CD4-positive, alpha-beta T cell treated with Interleukin-17A for 4 hours (primary cell): ENCODE results near the gene RNF166.

ENCODE experiments used
- DNase-seq: peaks from one replicate; pipeline ENCODE4 v3.0.0-alpha.2; 2020; ENCODE audit warnings: mixed read lengths

The RNF166 gene

GRCh38 chr16:88706229-88706964 lies at the start of gene RNF166, which contains the start of gene CTU2:
TSS of gene RNF166 (minus strand) at chr16:88706408. CDS start at chr16:88706325, 83 bp downstream.
TSS of gene CTU2 (plus strand) at chr16:88706503. CDS start at chr16:88706531, 28 bp downstream.
- peak; percentile 94 for DNase-seq

GRCh38 chr16:88754912-88755744 lies 48.9 kb upstream of the RNF166 start:
- peak; percentile 45 for DNase-seq

GRCh38 chr16:88754109-88754911 lies 48.1 kb upstream of the RNF166 start:
- no peak for DNase-seq

- no peak for DNase-seq
These were observed 47.4 kb upstream of the RNF166 start for GRCh38 chr16:88753602-88754001.

- DNase-seq, result no peak
These were observed 47.0 kb upstream of the RNF166 start for GRCh38 chr16:88753191-88753590.

GRCh38 chr16:88752386-88753002 lies 46.3 kb upstream of the RNF166 start:
- DNase-seq, result no peak

GRCh38 chr16:88750854-88751253 lies 44.6 kb upstream of the RNF166 start:
- no peak for DNase-seq

- no peak for DNase-seq
These were observed 43.1 kb upstream of the RNF166 start for GRCh38 chr16:88749358-88749757.

- DNase-seq, result no peak
These were observed 42.2 kb upstream of the RNF166 start for GRCh38 chr16:88748364-88748763.

GRCh38 chr16:88747588-88748301 lies 41.5 kb upstream of the RNF166 start:
- peak; percentile 15 for DNase-seq

- DNase-seq, result no peak
These were observed 40.3 kb upstream of the RNF166 start for GRCh38 chr16:88746506-88746905.

- DNase-seq, result no peak
These were observed 38.6 kb upstream of the RNF166 start for GRCh38 chr16:88744577-88745521.

- peak; percentile 91 for DNase-seq
These were observed 37.7 kb upstream of the RNF166 start for GRCh38 chr16:88743693-88744576.

- DNase-seq, result no peak
These were observed 36.8 kb upstream of the RNF166 start for GRCh38 chr16:88742896-88743605.

GRCh38 chr16:88741368-88741767 lies 35.2 kb upstream of the RNF166 start:
- no peak for DNase-seq

- DNase-seq, result no peak
These were observed 34.5 kb upstream of the RNF166 start for GRCh38 chr16:88740727-88741055.

- DNase-seq, result no peak
These were observed 33.9 kb upstream of the RNF166 start for GRCh38 chr16:88739977-88740726.
